K562 (cell line): ENCODE results near the gene SSH3.

ENCODE experiments used
- BRF1 ChIP-seq: IDR thresholded peaks from 3 replicates; pipeline ENCODE4 v1.6.1; 2011; ENCODE audit warnings: borderline replicate concordance, mild to moderate bottlenecking; ENCODE audit not compliant: insufficient read length; ENCODE audit errors: extremely low read depth
- CREB1 ChIP-seq, 2 experiments: sonication (generic) in 1 of 2; formaldehyde crosslinking in 1 of 2; IDR thresholded peaks; 2 replicates each; pipeline versions ENCODE4 v1.6.1 to v1.8.0; 2012 to 2022; ENCODE audit warnings: inconsistent platforms in 1 of 2, mild to moderate bottlenecking in 1 of 2, missing genetic modification reagents in 1 of 2, moderate library complexity in 1 of 2
- MYC ChIP-seq, 2 experiments: fragments of 250-450 bp in 1 of 2; sonication (Bioruptor Pico) in 1 of 2; IDR thresholded peaks; 2 replicates each; pipeline versions ENCODE4 v1.5.1 to v1.6.1; 2012 to 2021; ENCODE audit warnings: low read depth in 2 of 2, borderline replicate concordance in 1 of 2, improper control_type of control experiment in 1 of 2, low read length in 1 of 2, mild to moderate bottlenecking in 1 of 2, moderate library complexity in 1 of 2
- POLR2A ChIP-seq: fragments of 450-650 bp; conservative IDR thresholded peaks from 2 replicates; pipeline ENCODE4 v1.6.1; 2016
- SIX5 ChIP-seq, 2 experiments: IDR thresholded peaks; 2 replicates each; pipeline ENCODE4 v1.6.1; 2011; ENCODE audit warnings: low read length in 2 of 2, borderline replicate concordance in 1 of 2, low read depth in 1 of 2, mild to moderate bottlenecking in 1 of 2, moderate library complexity in 1 of 2; ENCODE audit not compliant: insufficient read depth in 1 of 2
- SMARCC2 ChIP-seq: fragments of 450-650 bp; IDR thresholded peaks from 2 replicates; pipeline ENCODE4 v1.6.1; 2017; ENCODE audit warnings: antibody characterized with exemption, moderate library complexity, mild to moderate bottlenecking, low read depth
- TEAD4 ChIP-seq, 2 experiments: sonication (generic) in 1 of 2; formaldehyde crosslinking in 1 of 2; IDR thresholded peaks; 2 replicates each; pipeline versions ENCODE4 v1.6.1 to v1.8.0; 2012 to 2022; ENCODE audit warnings: borderline replicate concordance in 1 of 2, inconsistent platforms in 1 of 2, low read length in 1 of 2, mild to moderate bottlenecking in 1 of 2, missing genetic modification reagents in 1 of 2
- TF ChIP-seq, protein P1 (sequence below): sonication (generic); formaldehyde crosslinking; IDR thresholded peaks from 2 replicates; pipeline ENCODE4 v1.8.0; 2022; ENCODE audit warnings: missing genetic modification reagents, mild to moderate bottlenecking, borderline replicate concordance
- TF ChIP-seq, protein P2 (sequence below): sonication (generic); formaldehyde crosslinking; IDR thresholded peaks from 2 replicates; pipeline ENCODE4 v1.8.1; 2023; ENCODE audit warnings: mild to moderate bottlenecking, missing genetic modification reagents
- TF ChIP-seq, protein P3 (sequence below), 3 experiments: IDR thresholded peaks in 2 of 3; conservative IDR thresholded peaks in 1 of 3; 2 replicates each; pipeline ENCODE4 v1.5.1; 2011 to 2012; ENCODE audit warnings: low read length in 3 of 3, mild to moderate bottlenecking in 3 of 3, control low read depth in 2 of 3, improper control_type of control experiment in 1 of 3, inconsistent platforms in 1 of 3, low read depth in 1 of 3, mixed read lengths in 1 of 3, moderate library complexity in 1 of 3; ENCODE audit not compliant: insufficient read depth in 2 of 3

DNA sequence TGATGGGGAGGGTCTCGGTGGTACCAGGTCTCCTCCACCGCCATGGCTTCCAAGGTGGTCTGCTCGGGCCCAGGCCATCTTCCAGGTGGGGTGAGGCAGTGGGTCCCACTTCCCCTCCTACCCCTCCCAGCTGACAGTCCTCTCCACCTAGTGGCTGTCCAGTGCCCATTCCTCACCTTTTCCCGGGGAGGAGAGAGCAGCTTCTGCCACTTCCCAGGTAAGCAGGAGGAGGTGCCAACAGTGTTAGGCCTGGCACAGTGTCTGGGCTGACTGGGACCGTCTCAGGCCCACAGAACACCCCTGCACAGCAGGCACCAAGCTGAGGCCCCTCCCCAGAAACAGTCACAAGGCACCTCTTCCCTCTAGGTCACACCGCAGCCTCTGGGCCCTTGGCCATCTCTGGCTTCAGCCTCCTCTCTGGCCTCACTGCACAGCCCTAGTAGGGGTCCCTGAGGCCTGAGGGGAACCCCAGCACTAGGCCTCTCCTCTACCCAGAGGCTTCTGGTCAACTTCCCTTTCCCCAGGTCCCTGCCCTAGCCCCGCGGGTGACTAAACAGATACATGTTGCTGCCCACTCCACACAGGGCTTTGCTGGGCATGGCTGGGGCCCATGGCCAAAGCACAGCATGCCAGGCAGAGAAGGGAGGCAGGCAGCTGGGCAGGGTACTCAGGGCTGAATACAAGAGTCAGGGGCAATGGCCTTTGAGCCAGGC, 16.6 kb upstream of the SSH3 start:
- TF ChIP-seq POLR2A = 0 out of 2 replicates have a peak, but pooled peaks have one; percentile 13
- TF ChIP-seq, protein P1, sequence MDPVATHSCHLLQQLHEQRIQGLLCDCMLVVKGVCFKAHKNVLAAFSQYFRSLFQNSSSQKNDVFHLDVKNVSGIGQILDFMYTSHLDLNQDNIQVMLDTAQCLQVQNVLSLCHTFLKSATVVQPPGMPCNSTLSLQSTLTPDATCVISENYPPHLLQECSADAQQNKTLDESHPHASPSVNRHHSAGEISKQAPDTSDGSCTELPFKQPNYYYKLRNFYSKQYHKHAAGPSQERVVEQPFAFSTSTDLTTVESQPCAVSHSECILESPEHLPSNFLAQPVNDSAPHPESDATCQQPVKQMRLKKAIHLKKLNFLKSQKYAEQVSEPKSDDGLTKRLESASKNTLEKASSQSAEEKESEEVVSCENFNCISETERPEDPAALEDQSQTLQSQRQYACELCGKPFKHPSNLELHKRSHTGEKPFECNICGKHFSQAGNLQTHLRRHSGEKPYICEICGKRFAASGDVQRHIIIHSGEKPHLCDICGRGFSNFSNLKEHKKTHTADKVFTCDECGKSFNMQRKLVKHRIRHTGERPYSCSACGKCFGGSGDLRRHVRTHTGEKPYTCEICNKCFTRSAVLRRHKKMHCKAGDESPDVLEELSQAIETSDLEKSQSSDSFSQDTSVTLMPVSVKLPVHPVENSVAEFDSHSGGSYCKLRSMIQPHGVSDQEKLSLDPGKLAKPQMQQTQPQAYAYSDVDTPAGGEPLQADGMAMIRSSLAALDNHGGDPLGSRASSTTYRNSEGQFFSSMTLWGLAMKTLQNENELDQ (CRISPR knock-in tag) = no peak
- TF ChIP-seq MYC (IDR thresholded peaks at IDR 0.05; ENCODE audit: low read depth, low read length) = no peak
- no peak for TF ChIP-seq MYC (CRISPR knock-in tag; IDR thresholded peaks at IDR 0.05; ENCODE audit: borderline replicate concordance, low read depth)
- no peak for TF ChIP-seq CREB1 (IDR thresholded peaks at IDR 0.05)
- TF ChIP-seq CREB1 (CRISPR knock-in tag; IDR thresholded peaks at IDR 0.05) = no peak
- no peak for TF ChIP-seq SIX5 (IDR thresholded peaks at IDR 0.05; ENCODE audit: borderline replicate concordance in 1 of 2, insufficient read depth in 1 of 2, low read depth in 1 of 2, low read length in 2 of 2)
- TF ChIP-seq SMARCC2 = no peak
- TF ChIP-seq, protein P2, sequence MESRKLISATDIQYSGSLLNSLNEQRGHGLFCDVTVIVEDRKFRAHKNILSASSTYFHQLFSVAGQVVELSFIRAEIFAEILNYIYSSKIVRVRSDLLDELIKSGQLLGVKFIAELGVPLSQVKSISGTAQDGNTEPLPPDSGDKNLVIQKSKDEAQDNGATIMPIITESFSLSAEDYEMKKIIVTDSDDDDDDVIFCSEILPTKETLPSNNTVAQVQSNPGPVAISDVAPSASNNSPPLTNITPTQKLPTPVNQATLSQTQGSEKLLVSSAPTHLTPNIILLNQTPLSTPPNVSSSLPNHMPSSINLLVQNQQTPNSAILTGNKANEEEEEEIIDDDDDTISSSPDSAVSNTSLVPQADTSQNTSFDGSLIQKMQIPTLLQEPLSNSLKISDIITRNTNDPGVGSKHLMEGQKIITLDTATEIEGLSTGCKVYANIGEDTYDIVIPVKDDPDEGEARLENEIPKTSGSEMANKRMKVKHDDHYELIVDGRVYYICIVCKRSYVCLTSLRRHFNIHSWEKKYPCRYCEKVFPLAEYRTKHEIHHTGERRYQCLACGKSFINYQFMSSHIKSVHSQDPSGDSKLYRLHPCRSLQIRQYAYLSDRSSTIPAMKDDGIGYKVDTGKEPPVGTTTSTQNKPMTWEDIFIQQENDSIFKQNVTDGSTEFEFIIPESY (CRISPR knock-in tag) = no peak
- TF ChIP-seq, protein P3, sequence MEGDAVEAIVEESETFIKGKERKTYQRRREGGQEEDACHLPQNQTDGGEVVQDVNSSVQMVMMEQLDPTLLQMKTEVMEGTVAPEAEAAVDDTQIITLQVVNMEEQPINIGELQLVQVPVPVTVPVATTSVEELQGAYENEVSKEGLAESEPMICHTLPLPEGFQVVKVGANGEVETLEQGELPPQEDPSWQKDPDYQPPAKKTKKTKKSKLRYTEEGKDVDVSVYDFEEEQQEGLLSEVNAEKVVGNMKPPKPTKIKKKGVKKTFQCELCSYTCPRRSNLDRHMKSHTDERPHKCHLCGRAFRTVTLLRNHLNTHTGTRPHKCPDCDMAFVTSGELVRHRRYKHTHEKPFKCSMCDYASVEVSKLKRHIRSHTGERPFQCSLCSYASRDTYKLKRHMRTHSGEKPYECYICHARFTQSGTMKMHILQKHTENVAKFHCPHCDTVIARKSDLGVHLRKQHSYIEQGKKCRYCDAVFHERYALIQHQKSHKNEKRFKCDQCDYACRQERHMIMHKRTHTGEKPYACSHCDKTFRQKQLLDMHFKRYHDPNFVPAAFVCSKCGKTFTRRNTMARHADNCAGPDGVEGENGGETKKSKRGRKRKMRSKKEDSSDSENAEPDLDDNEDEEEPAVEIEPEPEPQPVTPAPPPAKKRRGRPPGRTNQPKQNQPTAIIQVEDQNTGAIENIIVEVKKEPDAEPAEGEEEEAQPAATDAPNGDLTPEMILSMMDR (IDR thresholded peaks at IDR 0.05 in 2 of 3, conservative IDR thresholded peaks at IDR 0.05 in 1 of 3; ENCODE audit: insufficient read depth in 2 of 3, low read depth in 1 of 3, low read length in 3 of 3) = 0 out of 6 replicates have a peak, but pooled peaks of 2 of the 3 experiments have one; percentile 5 to 20
- TF ChIP-seq TEAD4 (IDR thresholded peaks at IDR 0.05; ENCODE audit: low read length) = no peak
- TF ChIP-seq TEAD4 (CRISPR knock-in tag; IDR thresholded peaks at IDR 0.05; ENCODE audit: borderline replicate concordance) = no peak
- no peak for TF ChIP-seq BRF1
